WTC11 (cell line): Measurements from ENCODE around the gene PDZD7. TPM values are rescaled to one million over a fixed set of nuclear protein-coding genes. Genes with fewer than 3 reads are reported as not detected.
A peak's percentile ranks its signal among the peaks of the same experiment; 100 is the strongest.

ENCODE experiments used
- ATAC-seq: fragments of 200-7000 bp; cut with Tn5 transposase; 2 replicates; pipeline ENCODE4 v1.10.0; 2021; ENCODE audit warnings: mild to moderate bottlenecking, moderate library complexity
- CTCF ChIA-PET: fragments of 300-600 bp; sonication (Branson Sonifier 250); formaldehyde crosslinking; loops from one replicate; lab custom pipeline; 2021; ENCODE audit warnings: antibody characterized with exemption; lab: Charles Lee
- POLR2A ChIA-PET: fragments of 350-600 bp; sonication (Branson Sonifier 250); formaldehyde crosslinking; loops from one replicate; lab custom pipeline; 2021; ENCODE audit warnings: antibody characterized with exemption; lab: Charles Lee
- DNase-seq: peaks from one replicate; pipeline ENCODE4 v3.0.0; 2021; ENCODE audit warnings: low spot score
- H3K27ac Mint-ChIP-seq: 2 replicates; pipeline ENCODE4 v1.8.0; 2021; ENCODE audit warnings: mixed read lengths
- H3K27me3 Mint-ChIP-seq: 2 replicates; pipeline ENCODE4 v1.8.0; 2021; ENCODE audit warnings: low read depth, mild to moderate bottlenecking, moderate library complexity, mixed read lengths
- H3K36me3 Mint-ChIP-seq: 2 replicates; pipeline ENCODE4 v1.8.0; 2021; ENCODE audit warnings: mixed read lengths
- H3K4me1 Mint-ChIP-seq: 2 replicates; pipeline ENCODE4 v1.8.0; 2022; ENCODE audit warnings: mixed read lengths
- H3K4me3 Mint-ChIP-seq: 2 replicates; pipeline ENCODE4 v1.8.0; 2021; ENCODE audit warnings: mild to moderate bottlenecking, moderate library complexity, mixed read lengths
- H3K9me3 Mint-ChIP-seq: 2 replicates; pipeline ENCODE4 v1.8.0; 2021; ENCODE audit warnings: mixed read lengths
- CREB1 ChIP-seq: sonication (generic); formaldehyde crosslinking; IDR thresholded peaks from 2 replicates; pipeline ENCODE4 v1.8.0; 2023; ENCODE audit warnings: mild to moderate bottlenecking, missing genetic modification reagents
- CREM ChIP-seq: sonication (generic); formaldehyde crosslinking; IDR thresholded peaks from 2 replicates; pipeline ENCODE4 v1.8.1; 2022; ENCODE audit warnings: mild to moderate bottlenecking, missing genetic modification reagents, moderate library complexity
- CTCF ChIP-seq: fragments of 200-600 bp; IDR thresholded peaks from 2 replicates; pipeline ENCODE4 v1.8.0; 2022; ENCODE audit warnings: antibody characterized with exemption
- E2F1 ChIP-seq: sonication (generic); formaldehyde crosslinking; IDR thresholded peaks from 2 replicates; pipeline ENCODE4 v1.8.0; 2022; ENCODE audit warnings: mild to moderate bottlenecking, missing genetic modification reagents
- ELF4 ChIP-seq: sonication (generic); formaldehyde crosslinking; IDR thresholded peaks from 2 replicates; pipeline ENCODE4 v1.8.1; 2022; ENCODE audit warnings: low read depth, mild to moderate bottlenecking, moderate library complexity, missing genetic modification reagents
- EMX1 ChIP-seq: fragments of 250-450 bp; sonication (Bioruptor Pico); IDR thresholded peaks from 2 replicates; pipeline ENCODE4 v1.8.0; 2021; ENCODE audit warnings: mild to moderate bottlenecking
- GABPB1 ChIP-seq: sonication (generic); formaldehyde crosslinking; IDR thresholded peaks from 2 replicates; pipeline ENCODE4 v1.8.1; 2023; ENCODE audit warnings: mild to moderate bottlenecking, missing genetic modification reagents
- GTF2I ChIP-seq: fragments of 250-450 bp; sonication (Bioruptor Pico); conservative IDR thresholded peaks from 2 replicates; pipeline ENCODE4 v1.4.0; 2021; ENCODE audit warnings: mild to moderate bottlenecking
- NFATC4 ChIP-seq: fragments of 250-450 bp; sonication (Bioruptor Pico); IDR thresholded peaks from 2 replicates; pipeline ENCODE4 v1.9.0; 2021; ENCODE audit warnings: mild to moderate bottlenecking
- NR3C1 ChIP-seq: sonication (generic); formaldehyde crosslinking; conservative IDR thresholded peaks from 2 replicates; pipeline ENCODE4 v1.8.1; 2023; ENCODE audit warnings: low read depth, mild to moderate bottlenecking, missing genetic modification reagents
- OVOL2 ChIP-seq: fragments of 250-450 bp; sonication (Bioruptor Pico); IDR thresholded peaks from 2 replicates; pipeline ENCODE4 v1.9.0; 2021; ENCODE audit warnings: mild to moderate bottlenecking, borderline replicate concordance
- PREB ChIP-seq: sonication (generic); formaldehyde crosslinking; IDR thresholded peaks from 2 replicates; pipeline ENCODE4 v1.8.1; 2022; ENCODE audit warnings: mild to moderate bottlenecking, missing genetic modification reagents, moderate library complexity, borderline replicate concordance
- RELA ChIP-seq: sonication (generic); formaldehyde crosslinking; IDR thresholded peaks from 2 replicates; pipeline ENCODE4 v1.8.1; 2022; ENCODE audit warnings: missing genetic modification reagents, mild to moderate bottlenecking, borderline replicate concordance
- TCF7 ChIP-seq: sonication (generic); formaldehyde crosslinking; IDR thresholded peaks from 2 replicates; pipeline ENCODE4 v1.8.0; 2022; ENCODE audit warnings: mild to moderate bottlenecking, low read depth, missing genetic modification reagents, moderate library complexity
- TEAD1 ChIP-seq: sonication (generic); formaldehyde crosslinking; IDR thresholded peaks from 2 replicates; pipeline ENCODE4 v1.8.0; 2022; ENCODE audit warnings: mild to moderate bottlenecking, missing genetic modification reagents
- TEAD4 ChIP-seq: sonication (generic); formaldehyde crosslinking; IDR thresholded peaks from 2 replicates; pipeline ENCODE4 v1.8.0; 2022; ENCODE audit warnings: mild to moderate bottlenecking, missing genetic modification reagents
- TP53 ChIP-seq: sonication (generic); formaldehyde crosslinking; IDR thresholded peaks from 2 replicates; pipeline ENCODE4 v1.8.1; 2023; ENCODE audit warnings: mild to moderate bottlenecking, missing genetic modification reagents
- ZBTB21 ChIP-seq: sonication (generic); formaldehyde crosslinking; IDR thresholded peaks from 2 replicates; pipeline ENCODE4 v1.8.1; 2023; ENCODE audit warnings: mild to moderate bottlenecking, missing genetic modification reagents, borderline replicate concordance
- ZNF121 ChIP-seq: sonication (generic); formaldehyde crosslinking; IDR thresholded peaks from 2 replicates; pipeline ENCODE4 v1.8.0; 2023; ENCODE audit warnings: missing genetic modification reagents
- ZNF281 ChIP-seq: sonication (generic); formaldehyde crosslinking; IDR thresholded peaks from 2 replicates; pipeline ENCODE4 v1.8.0; 2023; ENCODE audit warnings: mild to moderate bottlenecking, missing genetic modification reagents
- ZNF317 ChIP-seq: sonication (generic); formaldehyde crosslinking; IDR thresholded peaks from 2 replicates; pipeline ENCODE4 v1.8.1; 2023; ENCODE audit warnings: low read depth, mild to moderate bottlenecking, moderate library complexity, missing genetic modification reagents, borderline replicate concordance
- total RNA-seq: library from RNA; stranded (reverse); gene quantifications from 3 replicates; pipeline ENCODE4 v1.2.3, GENCODE V29; 2021
- TF ChIP-seq, protein P1 (sequence below): fragments of 250-450 bp; sonication (Bioruptor Pico); IDR thresholded peaks from 2 replicates; pipeline ENCODE4 v1.9.0; 2021; ENCODE audit warnings: moderate library complexity, mild to moderate bottlenecking, inconsistent platforms, borderline replicate concordance
- TF ChIP-seq, protein P2 (sequence below): sonication (generic); formaldehyde crosslinking; IDR thresholded peaks from 2 replicates; pipeline ENCODE4 v1.8.1; 2023; ENCODE audit warnings: mild to moderate bottlenecking, moderate library complexity, missing genetic modification reagents
- TF ChIP-seq, protein P3 (sequence below): sonication (generic); formaldehyde crosslinking; IDR thresholded peaks from 2 replicates; pipeline ENCODE4 v1.8.1; 2023; ENCODE audit warnings: mild to moderate bottlenecking, missing genetic modification reagents, moderate library complexity

Gene PDZD7
- total RNA-seq, 1 experiment from 2014 or later = 2.6 TPM

DNA sequence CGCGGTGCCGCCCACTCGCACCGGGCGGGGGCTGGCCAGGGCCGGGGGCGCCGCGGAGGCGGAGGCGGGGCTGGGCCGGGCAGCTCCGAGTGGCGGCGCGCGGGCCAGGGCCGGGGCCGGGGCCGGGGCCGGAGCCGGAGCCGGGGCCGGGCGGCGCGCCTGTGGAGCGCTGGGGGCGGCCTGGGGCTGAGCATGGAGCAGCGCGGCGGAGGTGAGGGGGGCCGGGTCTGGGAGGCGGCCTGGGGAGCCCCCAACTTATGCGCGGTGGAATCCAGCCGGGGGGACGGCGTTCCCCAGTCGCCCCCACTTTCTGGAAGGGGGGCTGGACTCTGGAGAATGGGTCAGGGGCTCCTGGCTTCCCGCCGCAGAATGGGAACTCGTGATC lies 31.2 kb downstream of the PDZD7 start, which contains the start of gene LZTS2:
LZTS2 (plus strand) TSS at position 67 of the 385 bp plus-strand sequence. CDS start 2,731 bp downstream, outside the sequence.
- H3K36me3 Mint-ChIP-seq = peaks cover 5% of the 10 kb centered on the region
- H3K4me3 Mint-ChIP-seq = peak within 1 kb of the TSS; percentile 85
- TF ChIP-seq PREB (CRISPR knock-in tag) (no peak), RELA (CRISPR knock-in tag) (no peak), ZNF281 (CRISPR knock-in tag) (no peak), E2F1 (no peak), GABPB1 (CRISPR knock-in tag) (no peak), CREB1 (CRISPR knock-in tag) (no peak), GTF2I (CRISPR knock-in tag) (no peak), ELF4 (CRISPR knock-in tag) (no peak), TP53 (no peak), NR3C1 (CRISPR knock-in tag) (no peak), TEAD1 (CRISPR knock-in tag) (no peak)
- TF ChIP-seq, protein P1, sequence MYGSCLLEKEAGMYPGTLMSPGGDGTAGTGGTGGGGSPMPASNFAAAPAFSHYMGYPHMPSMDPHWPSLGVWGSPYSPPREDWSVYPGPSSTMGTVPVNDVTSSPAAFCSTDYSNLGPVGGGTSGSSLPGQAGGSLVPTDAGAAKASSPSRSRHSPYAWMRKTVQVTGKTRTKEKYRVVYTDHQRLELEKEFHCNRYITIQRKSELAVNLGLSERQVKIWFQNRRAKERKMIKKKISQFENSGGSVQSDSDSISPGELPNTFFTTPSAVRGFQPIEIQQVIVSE (CRISPR knock-in tag) = no peak
- TF ChIP-seq, all 79 proteins: peak for 0
- CTCF ChIA-PET = interaction anchor here (0.6 to 13.4 kb wide), 12 partner anchors 9 to 400 kb away, joined by 3 to 277 read pairs (median 4); partner anchors contain the start of genes PDZD7, SEMA4G and SFXN3
- ATAC-seq (peak; percentile 0; the same call in 1 of the 2 replicates), DNase-seq (no peak)
- no peaks in the 10 kb centered on the region for H3K27me3 Mint-ChIP-seq
- H3K27ac Mint-ChIP-seq = peak within 1 kb of the TSS; percentile 95
- H3K4me1 Mint-ChIP-seq = peaks cover 27% of the 10 kb centered on the region
- POLR2A ChIA-PET = interaction anchor here (1.8 to 3.4 kb wide), 2 partner anchors 8 to 15 kb away, joined by 5 to 14 read pairs; no protein-coding TSS in a partner anchor
- H3K9me3 Mint-ChIP-seq = no peaks in the 10 kb centered on the region

DNA sequence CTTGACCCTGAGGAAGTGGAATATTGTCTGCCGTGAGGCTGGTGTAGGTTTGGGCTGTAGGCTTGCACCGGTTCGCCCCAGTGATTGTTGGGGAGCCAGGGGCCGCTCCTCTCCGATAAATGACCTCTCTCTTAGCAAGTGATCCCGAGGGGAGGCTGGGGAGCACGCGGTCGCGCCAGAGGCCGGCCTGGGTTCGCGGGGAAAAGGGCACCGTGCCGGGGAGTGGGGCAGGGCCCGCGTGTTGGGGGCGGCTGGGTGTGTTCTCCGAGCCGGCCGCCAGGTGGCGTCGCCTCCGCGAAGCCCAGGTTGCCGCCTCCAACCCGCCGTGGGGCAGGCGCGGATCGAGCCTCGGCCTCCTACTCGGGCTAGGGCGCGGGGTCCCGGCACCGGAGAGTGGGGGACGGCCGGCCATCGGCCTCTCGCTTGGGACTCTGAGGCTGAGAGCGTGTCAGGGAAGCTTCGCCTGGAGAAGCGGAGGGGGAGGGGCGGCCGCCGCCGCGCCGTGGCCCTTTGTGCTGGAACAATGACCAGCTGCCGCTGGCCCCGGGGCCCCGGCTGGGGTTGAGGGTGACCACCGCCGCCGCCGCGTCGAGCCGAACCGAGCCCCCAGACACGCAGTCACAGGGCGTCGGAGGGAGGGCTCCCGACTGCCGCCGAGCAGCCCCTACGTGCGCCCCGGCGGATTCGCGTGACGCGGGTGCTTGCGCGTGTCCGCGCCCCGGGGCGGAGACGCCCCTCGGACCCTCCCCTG lies 31.8 kb downstream of the PDZD7 start:
- DNase-seq (peak; percentile 73), ATAC-seq (peak; percentile 4)
- no peaks in the 10 kb centered on the region for H3K27me3 Mint-ChIP-seq
- peak overlapping the region; percentile 95 for H3K27ac Mint-ChIP-seq
- ChIA-PET POLR2A (interaction anchor here (1.8 to 3.4 kb wide), 2 partner anchors 9 to 15 kb away, joined by 5 to 14 read pairs; no protein-coding TSS in a partner anchor), CTCF (interaction anchor here (0.6 to 13.4 kb wide), 15 partner anchors 10 to 400 kb away, joined by 3 to 277 read pairs (median 4); partner anchors contain the start of genes PDZD7, SEMA4G and SFXN3)
- H3K4me3 Mint-ChIP-seq = peak overlapping the region; percentile 83
- H3K9me3 Mint-ChIP-seq = no peaks in the 10 kb centered on the region
- H3K36me3 Mint-ChIP-seq = peaks cover 9% of the 10 kb centered on the region
- H3K4me1 Mint-ChIP-seq = peaks cover 32% of the 10 kb centered on the region
- TF ChIP-seq, protein P2, sequence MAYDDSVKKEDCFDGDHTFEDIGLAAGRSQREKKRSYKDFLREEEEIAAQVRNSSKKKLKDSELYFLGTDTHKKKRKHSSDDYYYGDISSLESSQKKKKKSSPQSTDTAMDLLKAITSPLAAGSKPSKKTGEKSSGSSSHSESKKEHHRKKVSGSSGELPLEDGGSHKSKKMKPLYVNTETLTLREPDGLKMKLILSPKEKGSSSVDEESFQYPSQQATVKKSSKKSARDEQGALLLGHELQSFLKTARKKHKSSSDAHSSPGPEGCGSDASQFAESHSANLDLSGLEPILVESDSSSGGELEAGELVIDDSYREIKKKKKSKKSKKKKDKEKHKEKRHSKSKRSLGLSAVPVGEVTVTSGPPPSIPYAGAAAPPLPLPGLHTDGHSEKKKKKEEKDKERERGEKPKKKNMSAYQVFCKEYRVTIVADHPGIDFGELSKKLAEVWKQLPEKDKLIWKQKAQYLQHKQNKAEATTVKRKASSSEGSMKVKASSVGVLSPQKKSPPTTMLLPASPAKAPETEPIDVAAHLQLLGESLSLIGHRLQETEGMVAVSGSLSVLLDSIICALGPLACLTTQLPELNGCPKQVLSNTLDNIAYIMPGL (CRISPR knock-in tag) = peak; percentile 100
- TF ChIP-seq CTCF = peak; percentile 97
- 0 out of 2 replicates have a peak, but pooled peaks have one; percentile 72 for TF ChIP-seq ZBTB21 (CRISPR knock-in tag)
- TF ChIP-seq TEAD4 (CRISPR knock-in tag) = no peak
- TF ChIP-seq TCF7 (CRISPR knock-in tag) = no peak
- TF ChIP-seq ZNF121 (CRISPR knock-in tag) = no peak
- no peak for TF ChIP-seq NFATC4 (CRISPR knock-in tag)
- no peak for TF ChIP-seq OVOL2 (CRISPR knock-in tag)
- peak; percentile 53; the same call in 1 of the 2 replicates for TF ChIP-seq CREM (CRISPR knock-in tag)
- 0 out of 2 replicates have a peak, but pooled peaks have one; percentile 20 for TF ChIP-seq ZNF317 (CRISPR knock-in tag)
- TF ChIP-seq EMX1 = no peak
- 0 out of 2 replicates have a peak, but pooled peaks have one; percentile 58 for TF ChIP-seq TP53
- TF ChIP-seq, protein P3, sequence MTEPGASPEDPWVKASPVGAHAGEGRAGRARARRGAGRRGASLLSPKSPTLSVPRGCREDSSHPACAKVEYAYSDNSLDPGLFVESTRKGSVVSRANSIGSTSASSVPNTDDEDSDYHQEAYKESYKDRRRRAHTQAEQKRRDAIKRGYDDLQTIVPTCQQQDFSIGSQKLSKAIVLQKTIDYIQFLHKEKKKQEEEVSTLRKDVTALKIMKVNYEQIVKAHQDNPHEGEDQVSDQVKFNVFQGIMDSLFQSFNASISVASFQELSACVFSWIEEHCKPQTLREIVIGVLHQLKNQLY (CRISPR knock-in tag) = no peak
